Natural killer cell (primary cell): ENCODE results near the gene RGN. TPM values are rescaled to one million over a fixed set of nuclear protein-coding genes. Genes with fewer than 3 reads are reported as not detected.
"Not testable (repeated sequence)": the region's sequence is repeated elsewhere in the genome, so short reads cannot be mapped to it uniquely, and the experiment has no call there.

Experiments used
- ATAC-seq, 3 donors: fragments of 150-1000 bp in 2 of 3; fragments of 200-7000 bp in 1 of 3; cut with Tn5 transposase; 1 replicate in 1 of 3; 2 replicates in 2 of 3; pipeline ENCODE4 v1.10.0; 2021; ENCODE audit warnings: mild to moderate bottlenecking in 2 of 3, moderate library complexity in 2 of 3
- DNase-seq, 2 donors: peaks; one replicate each; pipeline versions ENCODE4 v3.0.0 to v3.0.0-alpha.2; 2013 to 2021; ENCODE audit warnings: mixed read lengths in 1 of 2
- H3K27ac ChIP-seq: one replicate; pipeline ENCODE4 v1.5.1; 2013; ENCODE audit warnings: mild to moderate bottlenecking, low read length
- H3K27me3 ChIP-seq: one replicate; pipeline ENCODE4 v1.6.1; 2013; ENCODE audit warnings: low read length; ENCODE audit not compliant: control insufficient read depth, insufficient read depth
- H3K36me3 ChIP-seq: one replicate; pipeline ENCODE4 v1.6.1; 2013; ENCODE audit warnings: low read length; ENCODE audit not compliant: control insufficient read depth, insufficient read depth
- H3K4me1 ChIP-seq: one replicate; pipeline ENCODE4 v1.6.1; 2013; ENCODE audit warnings: low read length; ENCODE audit not compliant: control insufficient read depth, insufficient read depth
- H3K4me3 ChIP-seq: one replicate; pipeline ENCODE4 v1.5.1; 2013; ENCODE audit warnings: low read length
- H3K9me3 ChIP-seq: one replicate; pipeline ENCODE4 v1.6.1; 2013; ENCODE audit warnings: low read length; ENCODE audit not compliant: control insufficient read depth, insufficient read depth
- H3K27ac Mint-ChIP-seq, 2 donors: one replicate each; pipeline ENCODE4 v1.8.0; 2022; ENCODE audit warnings: mild to moderate bottlenecking in 2 of 2, mixed read lengths in 2 of 2, moderate library complexity in 1 of 2
- H3K27me3 Mint-ChIP-seq, 2 donors: one replicate each; pipeline ENCODE4 v1.8.0; 2022; ENCODE audit warnings: low read depth in 2 of 2, mixed read lengths in 2 of 2
- H3K36me3 Mint-ChIP-seq: one replicate; pipeline ENCODE4 v1.8.0; 2022; ENCODE audit warnings: mixed read lengths
- H3K4me1 Mint-ChIP-seq, 2 donors: one replicate each; pipeline ENCODE4 v1.8.0; 2022; ENCODE audit warnings: mixed read lengths in 2 of 2
- H3K4me3 Mint-ChIP-seq: one replicate; pipeline ENCODE4 v1.8.0; 2022; ENCODE audit warnings: mild to moderate bottlenecking, moderate library complexity, mixed read lengths
- H3K9me3 Mint-ChIP-seq, 2 donors: one replicate each; pipeline ENCODE4 v1.8.0; 2022; ENCODE audit warnings: mixed read lengths in 2 of 2
- WGBS: methylation state at CpG from one replicate; pipeline ENCODE4 v1.1.7; 2013; ENCODE audit warnings: missing lambda C conversion rate; ENCODE audit not compliant: insufficient coverage; 5-methylcytosine and 5-hydroxymethylcytosine counted together
- intact Hi-C: fragments of 100-400 bp; cut with micrococcal nuclease; formaldehyde crosslinking; loops from one replicate; pipeline ENCODE4 v1.14.2; 2022
- total RNA-seq, 4 donors: library from RNA; stranded (reverse); fragments of 120-200 nt in 1 of 4; gene quantifications; one replicate each; pipeline versions ENCODE4 v1.2.3 to v1.2.4, GENCODE V29; 2013 to 2022
- TF ChIP-seq, protein P1 (sequence below): fragments of 200-600 bp; IDR thresholded peaks from one replicate; pipeline ENCODE4 v1.8.0; 2022; ENCODE audit warnings: antibody characterized with exemption

RGN gene
- total RNA-seq, 3 donors from 2014 or later (not counting 1 experiment from before 2014, with no cell fraction given) = not detected

DNA sequence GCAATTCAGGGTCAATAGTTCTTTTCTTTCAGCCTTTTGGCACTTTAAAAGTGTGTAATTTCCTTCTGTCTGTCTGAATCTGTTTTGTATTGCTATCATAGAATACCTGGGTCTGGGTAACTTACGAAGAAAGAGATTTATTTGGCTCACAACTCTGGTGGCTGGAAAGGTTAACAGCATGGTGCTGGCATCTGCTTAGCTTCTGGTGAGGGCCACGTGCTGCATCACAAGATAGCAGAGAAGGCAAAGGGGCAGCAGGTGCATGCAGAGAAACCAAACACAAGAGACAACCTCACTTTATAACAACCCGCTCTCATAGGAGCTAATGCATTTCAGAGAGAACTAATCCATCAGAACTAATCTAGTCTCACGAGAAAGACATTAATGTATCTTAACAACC lies 18.8 kb downstream of the RGN start:
- intact Hi-C loops = no loop called here
- Histone ChIP-seq H3K9me3 (no peaks in the 10 kb centered on the region), H3K36me3 (no peaks in the 10 kb centered on the region), H3K27me3 (no peaks in the 10 kb centered on the region), H3K4me3 (no peak overlapping the region), H3K27ac (no peak overlapping the region), H3K4me1 (no peaks in the 10 kb centered on the region)
- Mint-ChIP-seq H3K4me1 (no peaks in the 10 kb centered on the region), H3K9me3 (no peaks in the 10 kb centered on the region), H3K27ac (no peak overlapping the region), H3K36me3 (no peaks in the 10 kb centered on the region), H3K27me3 (peaks cover 3 to 21% of the 10 kb centered on the region in 2 donors), H3K4me3 (no peak overlapping the region)
- 80% methylated on average over 3 of the region's 4 CpGs for WGBS
- ATAC-seq = no peak
- TF ChIP-seq, protein P1, sequence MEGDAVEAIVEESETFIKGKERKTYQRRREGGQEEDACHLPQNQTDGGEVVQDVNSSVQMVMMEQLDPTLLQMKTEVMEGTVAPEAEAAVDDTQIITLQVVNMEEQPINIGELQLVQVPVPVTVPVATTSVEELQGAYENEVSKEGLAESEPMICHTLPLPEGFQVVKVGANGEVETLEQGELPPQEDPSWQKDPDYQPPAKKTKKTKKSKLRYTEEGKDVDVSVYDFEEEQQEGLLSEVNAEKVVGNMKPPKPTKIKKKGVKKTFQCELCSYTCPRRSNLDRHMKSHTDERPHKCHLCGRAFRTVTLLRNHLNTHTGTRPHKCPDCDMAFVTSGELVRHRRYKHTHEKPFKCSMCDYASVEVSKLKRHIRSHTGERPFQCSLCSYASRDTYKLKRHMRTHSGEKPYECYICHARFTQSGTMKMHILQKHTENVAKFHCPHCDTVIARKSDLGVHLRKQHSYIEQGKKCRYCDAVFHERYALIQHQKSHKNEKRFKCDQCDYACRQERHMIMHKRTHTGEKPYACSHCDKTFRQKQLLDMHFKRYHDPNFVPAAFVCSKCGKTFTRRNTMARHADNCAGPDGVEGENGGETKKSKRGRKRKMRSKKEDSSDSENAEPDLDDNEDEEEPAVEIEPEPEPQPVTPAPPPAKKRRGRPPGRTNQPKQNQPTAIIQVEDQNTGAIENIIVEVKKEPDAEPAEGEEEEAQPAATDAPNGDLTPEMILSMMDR = no peak
- DNase-seq = no peak

DNA sequence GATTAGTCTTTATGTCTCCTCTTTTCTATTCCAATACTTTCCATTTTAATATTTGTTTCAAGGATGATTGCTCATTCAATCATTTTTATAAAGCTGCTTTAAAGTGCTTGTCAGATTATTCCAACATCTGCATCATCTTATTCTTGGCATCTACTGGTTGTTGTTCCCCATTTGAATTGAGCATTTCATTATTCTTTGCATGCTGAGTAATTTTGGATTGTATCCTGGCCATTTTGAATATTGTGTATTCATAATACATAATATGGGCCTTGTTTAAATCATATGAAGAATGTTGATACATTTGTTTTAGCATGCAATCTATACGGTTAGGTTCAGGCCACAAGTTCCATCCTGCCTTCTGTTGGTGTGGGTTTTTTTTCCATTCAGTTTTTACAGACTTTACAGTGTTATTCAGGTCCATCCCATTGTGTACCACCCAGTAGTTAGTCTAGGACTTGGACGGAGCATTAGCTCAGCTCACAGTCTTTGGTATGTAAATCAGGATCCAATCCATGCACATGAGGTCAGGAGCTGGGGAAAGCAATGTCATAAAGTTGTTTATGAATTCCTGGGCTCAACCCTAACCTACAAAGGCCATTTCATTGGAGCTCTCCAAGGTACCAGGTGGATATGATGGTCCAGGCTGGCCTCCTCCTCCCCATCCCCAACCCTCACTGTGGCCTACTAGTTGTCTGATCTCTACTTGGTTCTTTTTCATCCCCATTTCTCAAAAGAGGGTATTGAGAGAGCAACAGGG lies 20.3 kb downstream of the RGN start:
- Mint-ChIP-seq H3K27ac (no peak overlapping the region), H3K4me3 (no peak overlapping the region), H3K4me1 (no peaks in the 10 kb centered on the region), H3K27me3 (peaks cover 3 to 21% of the 10 kb centered on the region in 2 donors), H3K36me3 (no peaks in the 10 kb centered on the region), H3K9me3 (no peaks in the 10 kb centered on the region)
- Histone ChIP-seq H3K27me3 (no peaks in the 10 kb centered on the region), H3K9me3 (no peaks in the 10 kb centered on the region), H3K36me3 (no peaks in the 10 kb centered on the region), H3K4me3 (no peak overlapping the region), H3K27ac (no peak overlapping the region), H3K4me1 (no peaks in the 10 kb centered on the region)
- DNase-seq (no peak), ATAC-seq (no peak)
- 100% methylated on average over 1 of the region's 2 CpGs for WGBS
- TF ChIP-seq, protein P1 = no peak
- intact Hi-C loops = no loop called here

DNA sequence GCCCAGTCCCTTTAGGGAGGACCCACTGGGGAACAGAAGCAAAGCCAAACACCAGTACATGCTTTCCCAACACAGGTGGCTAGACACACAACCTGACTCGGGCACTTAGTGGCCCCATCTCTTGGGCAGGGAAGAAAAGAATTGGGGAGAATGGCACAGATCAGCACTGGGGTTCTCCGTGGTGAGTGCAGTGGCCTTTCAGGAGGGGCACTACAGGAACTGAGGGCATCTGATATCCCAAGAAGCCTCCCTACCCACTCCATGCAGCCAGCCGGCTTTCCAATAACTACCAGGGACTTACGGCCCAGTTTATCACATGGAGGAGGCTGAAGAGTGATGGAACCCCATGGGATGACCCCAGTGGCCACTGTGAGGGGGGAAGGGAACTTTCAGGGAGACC lies 23.0 kb downstream of the RGN start:
- no peaks in the 10 kb centered on the region for H3K9me3 Mint-ChIP-seq
- Histone ChIP-seq H3K27me3 (no peaks in the 10 kb centered on the region), H3K9me3 (no peaks in the 10 kb centered on the region), H3K27ac (no peak overlapping the region), H3K36me3 (no peaks in the 10 kb centered on the region), H3K4me1 (no peaks in the 10 kb centered on the region), H3K4me3 (no peak overlapping the region)
- intact Hi-C loops = no loop called here
- DNase-seq (no peak), ATAC-seq (no peak)
- 100% methylated on average over 2 of the region's 4 CpGs for WGBS
- no peaks in the 10 kb centered on the region for H3K36me3 Mint-ChIP-seq
- peaks cover 3 to 21% of the 10 kb centered on the region in 2 donors for H3K27me3 Mint-ChIP-seq
- no peak overlapping the region for H3K4me3 Mint-ChIP-seq
- TF ChIP-seq, protein P1 = no peak
- H3K27ac Mint-ChIP-seq = no peak overlapping the region
- no peaks in the 10 kb centered on the region for H3K4me1 Mint-ChIP-seq

DNA sequence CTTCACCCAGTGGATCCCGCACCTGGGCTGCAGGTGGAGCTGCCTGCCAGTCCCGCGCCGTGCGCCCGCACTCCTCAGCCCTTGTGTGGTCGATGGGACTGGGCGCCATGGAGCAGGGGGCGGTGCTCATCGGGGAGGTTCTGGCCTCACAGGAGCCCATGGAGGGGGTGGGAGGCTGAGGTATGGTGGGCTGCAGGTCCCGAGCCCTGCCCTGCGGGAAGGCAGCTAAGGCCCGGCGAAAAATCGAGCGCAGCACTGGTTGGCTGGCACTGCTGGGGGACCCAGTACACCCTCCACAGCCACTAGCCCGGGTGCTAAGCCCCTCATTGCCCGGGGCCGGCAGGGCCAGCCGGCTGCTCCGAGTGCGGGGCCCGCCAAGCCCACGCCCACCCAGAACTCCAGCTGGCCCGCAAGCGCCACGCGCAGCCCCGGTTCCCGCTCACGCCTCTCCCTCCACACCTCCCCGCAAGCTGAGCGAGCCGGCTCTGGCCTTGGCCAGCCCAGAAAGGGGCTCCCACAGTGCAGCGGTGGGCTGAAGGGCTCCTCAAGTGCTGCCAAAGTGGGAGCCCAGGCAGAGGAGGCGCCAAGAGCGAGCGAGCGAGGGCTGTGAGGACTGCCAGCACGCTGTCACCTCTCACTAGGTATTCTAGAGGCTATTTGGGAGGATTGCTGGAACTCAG lies 32.8 kb downstream of the RGN start:
- ATAC-seq, H3K27ac ChIP-seq, H3K36me3 ChIP-seq, H3K27ac Mint-ChIP-seq, H3K27me3 Mint-ChIP-seq, H3K4me1 ChIP-seq, H3K36me3 Mint-ChIP-seq, H3K4me3 Mint-ChIP-seq, H3K27me3 ChIP-seq, H3K9me3 ChIP-seq, intact Hi-C loops, H3K9me3 Mint-ChIP-seq, H3K4me1 Mint-ChIP-seq, H3K4me3 ChIP-seq, DNase-seq: not testable (repeated sequence)
- 97% methylated on average over 16 of the region's 40 CpGs for WGBS
